Measurements from ENCODE around the gene ETF1.

GRCh38 chr5:138503487-138504270 lies 39.4 kb downstream of the ETF1 start:
- no peak for TF ChIP-seq POLR2A (IDR thresholded peaks at IDR 0.05)
- TF ChIP-seq, protein P1, sequence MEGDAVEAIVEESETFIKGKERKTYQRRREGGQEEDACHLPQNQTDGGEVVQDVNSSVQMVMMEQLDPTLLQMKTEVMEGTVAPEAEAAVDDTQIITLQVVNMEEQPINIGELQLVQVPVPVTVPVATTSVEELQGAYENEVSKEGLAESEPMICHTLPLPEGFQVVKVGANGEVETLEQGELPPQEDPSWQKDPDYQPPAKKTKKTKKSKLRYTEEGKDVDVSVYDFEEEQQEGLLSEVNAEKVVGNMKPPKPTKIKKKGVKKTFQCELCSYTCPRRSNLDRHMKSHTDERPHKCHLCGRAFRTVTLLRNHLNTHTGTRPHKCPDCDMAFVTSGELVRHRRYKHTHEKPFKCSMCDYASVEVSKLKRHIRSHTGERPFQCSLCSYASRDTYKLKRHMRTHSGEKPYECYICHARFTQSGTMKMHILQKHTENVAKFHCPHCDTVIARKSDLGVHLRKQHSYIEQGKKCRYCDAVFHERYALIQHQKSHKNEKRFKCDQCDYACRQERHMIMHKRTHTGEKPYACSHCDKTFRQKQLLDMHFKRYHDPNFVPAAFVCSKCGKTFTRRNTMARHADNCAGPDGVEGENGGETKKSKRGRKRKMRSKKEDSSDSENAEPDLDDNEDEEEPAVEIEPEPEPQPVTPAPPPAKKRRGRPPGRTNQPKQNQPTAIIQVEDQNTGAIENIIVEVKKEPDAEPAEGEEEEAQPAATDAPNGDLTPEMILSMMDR (IDR thresholded peaks at IDR 0.05) = peak; percentile 69 to 86 (median 82)
